HFFc6 (cell line): ENCODE data around the gene TAB3. TPM values are rescaled to one million over a fixed set of nuclear protein-coding genes. Genes with fewer than 3 reads are reported as not detected.

Experiments used
- DNase-seq: peaks from one replicate; pipeline ENCODE4 v3.0.0-alpha.2; 2018
- H3K27ac Mint-ChIP-seq: 2 replicates; pipeline ENCODE4 v1.8.0; 2020; ENCODE audit warnings: mild to moderate bottlenecking, mixed read lengths
- H3K27me3 Mint-ChIP-seq: 2 replicates; pipeline ENCODE4 v1.8.0; 2021; ENCODE audit warnings: mild to moderate bottlenecking, moderate library complexity, mixed read lengths; ENCODE audit not compliant: insufficient read depth
- H3K36me3 Mint-ChIP-seq: 2 replicates; pipeline ENCODE4 v1.8.0; 2021; ENCODE audit warnings: low read depth, mixed read lengths
- H3K4me1 Mint-ChIP-seq: 2 replicates; pipeline ENCODE4 v1.8.0; 2020; ENCODE audit warnings: low read depth, mixed read lengths
- H3K4me3 Mint-ChIP-seq: 2 replicates; pipeline ENCODE4 v1.8.0; 2020; ENCODE audit warnings: mild to moderate bottlenecking, moderate library complexity, mixed read lengths
- H3K9me3 Mint-ChIP-seq: 2 replicates; pipeline ENCODE4 v1.8.0; 2020; ENCODE audit warnings: mild to moderate bottlenecking, mixed read lengths
- total RNA-seq, 6 experiments: library from RNA; stranded (reverse); fragmentation: NEBNext Ultra II Directional; extraction: Animal tissue kit (Norgen Biotek cat#: 25700); gene quantifications; 2 replicates in 1 of 6; 3 replicates in 5 of 6; pipeline ENCODE4 v1.2.3, GENCODE V29; 2021
- TF ChIP-seq, protein P1 (sequence below): fragments of 200-600 bp; sonication (generic); IDR thresholded peaks from 2 replicates; pipeline ENCODE4 v1.5.0; 2021; ENCODE audit warnings: antibody characterized with exemption, mild to moderate bottlenecking

The TAB3 gene
- total RNA-seq, 6 experiments from 2014 or later: 9.6 to 11.9 (median 10.6) TPM

- H3K27ac Mint-ChIP-seq: no peak overlapping the region
- no peak for DNase-seq
- peaks cover 6% of the 10 kb centered on the region; the same call in 1 of the 2 replicates for H3K27me3 Mint-ChIP-seq
- H3K9me3 Mint-ChIP-seq: no peaks in the 10 kb centered on the region
- no peaks in the 10 kb centered on the region for H3K4me1 Mint-ChIP-seq
- H3K4me3 Mint-ChIP-seq: no peak overlapping the region
- H3K36me3 Mint-ChIP-seq: no peaks in the 10 kb centered on the region
- TF ChIP-seq, protein P1, sequence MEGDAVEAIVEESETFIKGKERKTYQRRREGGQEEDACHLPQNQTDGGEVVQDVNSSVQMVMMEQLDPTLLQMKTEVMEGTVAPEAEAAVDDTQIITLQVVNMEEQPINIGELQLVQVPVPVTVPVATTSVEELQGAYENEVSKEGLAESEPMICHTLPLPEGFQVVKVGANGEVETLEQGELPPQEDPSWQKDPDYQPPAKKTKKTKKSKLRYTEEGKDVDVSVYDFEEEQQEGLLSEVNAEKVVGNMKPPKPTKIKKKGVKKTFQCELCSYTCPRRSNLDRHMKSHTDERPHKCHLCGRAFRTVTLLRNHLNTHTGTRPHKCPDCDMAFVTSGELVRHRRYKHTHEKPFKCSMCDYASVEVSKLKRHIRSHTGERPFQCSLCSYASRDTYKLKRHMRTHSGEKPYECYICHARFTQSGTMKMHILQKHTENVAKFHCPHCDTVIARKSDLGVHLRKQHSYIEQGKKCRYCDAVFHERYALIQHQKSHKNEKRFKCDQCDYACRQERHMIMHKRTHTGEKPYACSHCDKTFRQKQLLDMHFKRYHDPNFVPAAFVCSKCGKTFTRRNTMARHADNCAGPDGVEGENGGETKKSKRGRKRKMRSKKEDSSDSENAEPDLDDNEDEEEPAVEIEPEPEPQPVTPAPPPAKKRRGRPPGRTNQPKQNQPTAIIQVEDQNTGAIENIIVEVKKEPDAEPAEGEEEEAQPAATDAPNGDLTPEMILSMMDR: no peak
Observed at GRCh38 chrX:30930143-30930542, 41.1 kb upstream of the TAB3 start.

DNA sequence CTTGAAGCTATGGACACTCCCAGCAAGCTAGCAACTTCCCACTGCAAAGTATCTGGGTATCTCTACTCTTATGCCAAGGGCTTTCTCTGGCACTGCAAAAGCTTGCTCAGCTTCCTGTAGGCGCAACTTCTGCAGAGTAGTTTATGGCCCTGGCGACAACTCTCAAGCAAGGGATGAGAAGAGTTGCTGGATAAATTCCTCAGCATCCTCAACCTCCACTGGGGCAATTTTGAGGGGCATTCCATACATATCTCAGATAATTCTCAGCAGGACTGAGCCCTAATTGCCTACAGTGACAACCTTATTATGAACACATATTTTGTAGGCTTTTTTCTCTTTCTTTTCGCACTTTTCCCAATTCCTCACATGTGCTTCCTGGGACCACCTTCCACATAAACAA, 31.2 kb upstream of the TAB3 start:
- H3K4me1 Mint-ChIP-seq: no peaks in the 10 kb centered on the region
- H3K4me3 Mint-ChIP-seq: no peak overlapping the region
- H3K36me3 Mint-ChIP-seq: no peaks in the 10 kb centered on the region
- DNase-seq: no peak
- H3K27ac Mint-ChIP-seq: no peak overlapping the region
- TF ChIP-seq, protein P1: no peak
- no peaks in the 10 kb centered on the region for H3K9me3 Mint-ChIP-seq
- H3K27me3 Mint-ChIP-seq: no peaks in the 10 kb centered on the region

DNA sequence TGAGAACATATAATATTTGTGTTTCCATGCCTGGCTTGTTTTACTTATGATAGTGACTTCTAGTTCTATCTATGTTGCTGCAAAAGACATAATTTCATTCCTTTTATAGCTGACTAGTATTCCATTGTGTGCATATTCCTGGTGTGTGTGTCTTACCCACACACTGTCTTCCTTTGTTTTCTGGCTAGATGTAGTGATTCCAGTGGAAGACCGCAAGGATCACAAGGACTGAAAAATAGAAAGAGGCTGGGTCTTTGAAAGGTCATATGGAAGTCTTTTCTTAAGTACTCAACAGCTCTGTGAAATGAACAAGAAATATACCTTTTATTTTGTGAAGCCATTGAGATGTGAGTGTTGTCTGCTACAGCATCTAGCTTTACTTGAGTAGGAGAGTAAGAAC, 29.4 kb upstream of the TAB3 start:
- Mint-ChIP-seq H3K36me3 (no peaks in the 10 kb centered on the region), H3K4me3 (no peak overlapping the region), H3K9me3 (no peaks in the 10 kb centered on the region), H3K27ac (no peak overlapping the region), H3K4me1 (no peaks in the 10 kb centered on the region), H3K27me3 (no peaks in the 10 kb centered on the region)
- DNase-seq: no peak
- TF ChIP-seq, protein P1: no peak

DNA sequence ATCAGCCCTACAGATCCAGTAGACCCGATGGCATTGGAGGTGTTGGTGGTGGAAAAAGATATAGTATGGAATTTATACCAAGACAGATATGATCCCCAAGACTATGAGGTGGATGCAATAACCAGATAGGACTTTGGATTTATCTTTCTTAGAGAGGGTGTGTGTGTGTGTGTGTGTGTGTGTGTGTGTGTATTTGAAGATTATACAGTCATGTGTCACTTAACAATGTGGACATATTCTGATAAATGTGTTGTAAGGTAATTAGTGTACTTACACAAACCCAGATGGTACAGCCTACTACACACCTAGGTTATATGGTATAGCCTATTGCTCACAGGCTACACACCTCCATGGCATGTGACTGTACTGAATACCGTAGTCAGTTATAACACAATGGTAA, 24.4 kb upstream of the TAB3 start:
- no peak for DNase-seq
- Mint-ChIP-seq H3K36me3 (no peaks in the 10 kb centered on the region), H3K9me3 (no peaks in the 10 kb centered on the region), H3K4me3 (no peak overlapping the region), H3K4me1 (no peaks in the 10 kb centered on the region), H3K27ac (no peak overlapping the region), H3K27me3 (no peaks in the 10 kb centered on the region; the same call in 1 of the 2 replicates)
- TF ChIP-seq, protein P1: no peak

GRCh38 chrX:30910124-30910860, 21.2 kb upstream of the TAB3 start:
- Mint-ChIP-seq H3K4me3 (no peak overlapping the region), H3K36me3 (no peaks in the 10 kb centered on the region), H3K27ac (no peak overlapping the region), H3K27me3 (no peaks in the 10 kb centered on the region; the same call in 1 of the 2 replicates), H3K4me1 (peaks cover 11% of the 10 kb centered on the region; the same call in 1 of the 2 replicates), H3K9me3 (no peaks in the 10 kb centered on the region)
- TF ChIP-seq, protein P1: no peak
- no peak for DNase-seq
